ENCODE data around the gene SKOR2. TPM values are rescaled to one million over a fixed set of nuclear protein-coding genes. Genes with fewer than 3 reads are reported as not detected.

The SKOR2 gene
- total RNA-seq, 1 experiment from 2014 or later: not detected

GRCh38 chr18:47263150-47263429, 11.6 kb upstream of the SKOR2 start:
- H3K4me3 ChIP-seq (ENCODE audit: low read depth in 2 of 2, low read length in 2 of 2): no peak overlapping the region
- no peaks in the 10 kb centered on the region for H3K9me3 ChIP-seq (ENCODE audit: control insufficient read depth, insufficient read depth, low read depth, low read length)
- intact Hi-C loops (cut with micrococcal nuclease; ENCODE audit: unreplicated experiment): no loop called here
- H3K27me3 ChIP-seq (ENCODE audit: control insufficient read depth, insufficient read depth, low read length): no peaks in the 10 kb centered on the region
- ATAC-seq (no peak), DNase-seq (ENCODE audit: low read depth, low spot score) (no peak)
- in situ Hi-C loops (cut with HindIII; ENCODE audit: low pct_unique_long_range_greater_than_20kb, low sequenced_read_pairs): no loop called here
- no peaks in the 10 kb centered on the region for H3K36me3 ChIP-seq (ENCODE audit: control insufficient read depth, insufficient read depth, low read length)
- no peaks in the 10 kb centered on the region for H3K4me1 ChIP-seq (ENCODE audit: control insufficient read depth, insufficient read depth, low read length)
- TF ChIP-seq, protein P1, sequence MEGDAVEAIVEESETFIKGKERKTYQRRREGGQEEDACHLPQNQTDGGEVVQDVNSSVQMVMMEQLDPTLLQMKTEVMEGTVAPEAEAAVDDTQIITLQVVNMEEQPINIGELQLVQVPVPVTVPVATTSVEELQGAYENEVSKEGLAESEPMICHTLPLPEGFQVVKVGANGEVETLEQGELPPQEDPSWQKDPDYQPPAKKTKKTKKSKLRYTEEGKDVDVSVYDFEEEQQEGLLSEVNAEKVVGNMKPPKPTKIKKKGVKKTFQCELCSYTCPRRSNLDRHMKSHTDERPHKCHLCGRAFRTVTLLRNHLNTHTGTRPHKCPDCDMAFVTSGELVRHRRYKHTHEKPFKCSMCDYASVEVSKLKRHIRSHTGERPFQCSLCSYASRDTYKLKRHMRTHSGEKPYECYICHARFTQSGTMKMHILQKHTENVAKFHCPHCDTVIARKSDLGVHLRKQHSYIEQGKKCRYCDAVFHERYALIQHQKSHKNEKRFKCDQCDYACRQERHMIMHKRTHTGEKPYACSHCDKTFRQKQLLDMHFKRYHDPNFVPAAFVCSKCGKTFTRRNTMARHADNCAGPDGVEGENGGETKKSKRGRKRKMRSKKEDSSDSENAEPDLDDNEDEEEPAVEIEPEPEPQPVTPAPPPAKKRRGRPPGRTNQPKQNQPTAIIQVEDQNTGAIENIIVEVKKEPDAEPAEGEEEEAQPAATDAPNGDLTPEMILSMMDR (IDR thresholded peaks at IDR 0.05): no peak
- TF ChIP-seq, protein P2, sequence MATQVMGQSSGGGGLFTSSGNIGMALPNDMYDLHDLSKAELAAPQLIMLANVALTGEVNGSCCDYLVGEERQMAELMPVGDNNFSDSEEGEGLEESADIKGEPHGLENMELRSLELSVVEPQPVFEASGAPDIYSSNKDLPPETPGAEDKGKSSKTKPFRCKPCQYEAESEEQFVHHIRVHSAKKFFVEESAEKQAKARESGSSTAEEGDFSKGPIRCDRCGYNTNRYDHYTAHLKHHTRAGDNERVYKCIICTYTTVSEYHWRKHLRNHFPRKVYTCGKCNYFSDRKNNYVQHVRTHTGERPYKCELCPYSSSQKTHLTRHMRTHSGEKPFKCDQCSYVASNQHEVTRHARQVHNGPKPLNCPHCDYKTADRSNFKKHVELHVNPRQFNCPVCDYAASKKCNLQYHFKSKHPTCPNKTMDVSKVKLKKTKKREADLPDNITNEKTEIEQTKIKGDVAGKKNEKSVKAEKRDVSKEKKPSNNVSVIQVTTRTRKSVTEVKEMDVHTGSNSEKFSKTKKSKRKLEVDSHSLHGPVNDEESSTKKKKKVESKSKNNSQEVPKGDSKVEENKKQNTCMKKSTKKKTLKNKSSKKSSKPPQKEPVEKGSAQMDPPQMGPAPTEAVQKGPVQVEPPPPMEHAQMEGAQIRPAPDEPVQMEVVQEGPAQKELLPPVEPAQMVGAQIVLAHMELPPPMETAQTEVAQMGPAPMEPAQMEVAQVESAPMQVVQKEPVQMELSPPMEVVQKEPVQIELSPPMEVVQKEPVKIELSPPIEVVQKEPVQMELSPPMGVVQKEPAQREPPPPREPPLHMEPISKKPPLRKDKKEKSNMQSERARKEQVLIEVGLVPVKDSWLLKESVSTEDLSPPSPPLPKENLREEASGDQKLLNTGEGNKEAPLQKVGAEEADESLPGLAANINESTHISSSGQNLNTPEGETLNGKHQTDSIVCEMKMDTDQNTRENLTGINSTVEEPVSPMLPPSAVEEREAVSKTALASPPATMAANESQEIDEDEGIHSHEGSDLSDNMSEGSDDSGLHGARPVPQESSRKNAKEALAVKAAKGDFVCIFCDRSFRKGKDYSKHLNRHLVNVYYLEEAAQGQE (IDR thresholded peaks at IDR 0.05; ENCODE audit: insufficient read depth in 1 of 2, low read depth in 2 of 2, low read length in 1 of 2): no peak
- TF ChIP-seq SIN3A (IDR thresholded peaks at IDR 0.05; ENCODE audit: borderline replicate concordance, insufficient read depth, low read depth, low read length) (no peak), POLR2AphosphoS5 (IDR thresholded peaks at IDR 0.05; ENCODE audit: low read depth, low read length) (no peak), TCF7L2 (IDR thresholded peaks at IDR 0.05; ENCODE audit: low read depth, low read length) (no peak)
- ChIA-PET POLR2A (no interaction called here), CTCF (no interaction called here)
- BruUV-seq (replicated peaks): no TSS peak
- H3K27ac ChIP-seq (ENCODE audit: low read length): no peak overlapping the region

GRCh38 chr18:47262301-47263149, 11.1 kb upstream of the SKOR2 start:
- Histone ChIP-seq H3K36me3 (ENCODE audit: control insufficient read depth, insufficient read depth, low read length) (no peaks in the 10 kb centered on the region), H3K27ac (ENCODE audit: low read length) (no peak overlapping the region), H3K4me1 (ENCODE audit: control insufficient read depth, insufficient read depth, low read length) (no peaks in the 10 kb centered on the region), H3K9me3 (ENCODE audit: control insufficient read depth, insufficient read depth, low read depth, low read length) (no peaks in the 10 kb centered on the region), H3K27me3 (ENCODE audit: control insufficient read depth, insufficient read depth, low read length) (no peaks in the 10 kb centered on the region), H3K4me3 (ENCODE audit: low read depth in 2 of 2, low read length in 2 of 2) (no peak overlapping the region)
- ChIA-PET CTCF (no interaction called here), POLR2A (no interaction called here)
- in situ Hi-C loops (cut with HindIII; ENCODE audit: low pct_unique_long_range_greater_than_20kb, low sequenced_read_pairs): no loop called here
- ATAC-seq: no peak
- BruUV-seq (replicated peaks): no TSS peak
- TF ChIP-seq POLR2AphosphoS5 (IDR thresholded peaks at IDR 0.05; ENCODE audit: low read depth, low read length) (no peak), SIN3A (IDR thresholded peaks at IDR 0.05; ENCODE audit: borderline replicate concordance, insufficient read depth, low read depth, low read length) (no peak), TCF7L2 (IDR thresholded peaks at IDR 0.05; ENCODE audit: low read depth, low read length) (no peak)
- TF ChIP-seq, protein P2 (IDR thresholded peaks at IDR 0.05; ENCODE audit: insufficient read depth in 1 of 2, low read depth in 2 of 2, low read length in 1 of 2): no peak
- TF ChIP-seq, protein P1 (IDR thresholded peaks at IDR 0.05): no peak
- intact Hi-C loops (cut with micrococcal nuclease; ENCODE audit: unreplicated experiment): no loop called here
- no peak for DNase-seq (ENCODE audit: low read depth, low spot score)
